ENCODE measurements around the gene RIPPLY2. TPM values are rescaled to one million over a fixed set of nuclear protein-coding genes. Genes with fewer than 3 reads are reported as not detected.
"Not testable (repeated sequence)": the region's sequence is repeated elsewhere in the genome, so short reads cannot be mapped to it uniquely, and the experiment has no call there.

RIPPLY2 gene
- total RNA-seq, 1 donor from 2014 or later = not detected

DNA sequence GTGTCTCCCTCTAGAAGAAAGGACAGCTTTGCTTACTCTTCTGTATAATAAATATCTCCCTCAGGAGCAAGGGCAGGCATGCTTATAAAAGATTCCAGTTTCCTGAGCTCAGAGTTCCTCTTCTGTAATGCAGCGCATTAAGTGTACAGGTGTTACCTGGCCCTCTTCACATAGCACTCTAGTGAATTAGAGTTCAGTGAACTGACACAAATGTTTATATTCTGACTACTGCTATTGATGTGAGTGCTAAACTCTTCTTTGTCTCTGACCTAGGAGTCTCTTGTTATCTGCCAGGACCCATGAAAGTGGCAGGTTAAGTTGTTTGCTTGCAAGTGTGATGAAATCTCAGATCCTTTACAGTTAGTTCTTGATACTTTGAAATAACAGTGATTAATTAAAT is 39.9 kb downstream of the RIPPLY2 start:
- intact Hi-C loops (cut with micrococcal nuclease) = no loop called here

DNA sequence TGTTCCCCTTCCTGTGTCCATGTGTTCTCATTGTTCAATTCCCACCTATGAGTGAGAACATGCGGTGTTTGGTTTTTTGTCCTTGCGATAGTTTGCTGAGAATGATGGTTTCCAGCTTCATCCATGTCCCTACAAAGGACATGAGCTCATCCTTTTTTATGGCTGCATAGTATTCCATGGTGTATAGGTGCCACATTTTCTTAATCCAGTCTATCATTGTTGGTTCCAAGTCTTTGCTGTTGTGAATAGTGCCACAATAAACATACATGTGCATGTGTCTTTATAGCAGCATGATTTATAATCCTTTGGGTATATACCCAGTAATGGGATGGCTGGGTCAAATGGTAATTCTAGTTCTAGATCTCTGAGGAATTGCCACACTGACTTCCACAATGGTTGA is 43.9 kb downstream of the RIPPLY2 start:
- intact Hi-C loops (cut with micrococcal nuclease) = not testable (repeated sequence)

DNA sequence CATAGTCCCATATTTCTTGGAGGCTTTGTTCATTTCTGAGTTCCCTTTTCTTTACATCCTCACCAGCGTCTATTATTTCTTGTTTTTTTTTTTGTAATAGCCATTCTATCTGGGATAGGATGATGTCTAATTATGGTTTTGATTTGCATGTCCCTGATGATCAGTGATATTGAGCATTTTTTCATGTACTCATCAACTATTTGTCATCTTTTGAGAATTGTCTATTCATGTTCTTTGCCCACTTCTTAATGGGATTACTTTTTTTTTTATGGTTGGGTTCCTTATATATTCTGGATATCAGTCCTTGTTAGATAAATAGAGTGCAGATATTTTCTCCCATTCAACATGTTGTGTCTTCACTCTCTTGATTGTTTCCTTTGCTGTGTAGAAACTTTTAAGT is 48.5 kb downstream of the RIPPLY2 start:
- intact Hi-C loops (cut with micrococcal nuclease) = no loop called here

DNA sequence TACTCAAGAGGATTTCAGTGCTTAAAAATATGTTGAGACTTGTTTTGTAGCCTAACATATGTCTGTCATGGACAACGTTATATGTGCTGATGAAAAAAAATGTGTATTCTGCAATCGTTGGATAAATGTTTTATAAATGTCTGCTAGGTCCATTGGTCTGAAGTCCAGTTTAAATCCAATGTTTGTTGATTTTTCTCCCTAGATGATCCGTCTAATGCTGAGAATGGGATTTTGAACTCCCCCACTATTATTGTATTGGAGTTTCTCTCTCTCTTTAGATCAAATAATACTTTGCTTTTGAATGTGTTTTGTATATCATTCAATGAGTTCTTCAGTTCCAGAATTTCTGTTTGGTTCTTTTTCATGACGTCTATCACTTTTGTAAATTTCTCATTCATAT is 51.2 kb downstream of the RIPPLY2 start:
- intact Hi-C loops (cut with micrococcal nuclease) = no loop called here

DNA sequence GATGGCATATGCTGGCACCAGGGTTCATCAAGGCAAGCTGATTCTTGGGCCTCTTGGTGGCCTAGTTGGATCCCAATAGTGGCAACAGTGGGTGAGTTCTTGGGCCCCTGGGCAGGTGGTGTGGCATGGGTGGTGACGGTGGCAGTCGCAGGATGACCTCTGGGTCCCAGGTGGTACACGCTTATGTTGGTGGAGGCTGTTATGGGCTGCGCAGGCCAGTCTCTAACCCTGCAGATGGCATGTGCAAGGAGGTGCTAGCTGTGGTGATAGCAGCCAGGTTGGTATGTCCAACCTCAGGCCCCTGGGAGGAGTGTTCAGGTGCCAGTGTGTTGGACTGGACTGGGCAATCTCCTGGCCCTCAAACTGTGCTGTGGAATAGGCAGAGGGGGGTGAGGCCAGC is 52.5 kb downstream of the RIPPLY2 start:
- intact Hi-C loops (cut with micrococcal nuclease) = no loop called here

Other genes starting within 250 kb of the RIPPLY2 start
- gene SNAP91, start 144.3 kb upstream of the RIPPLY2 start, total RNA-seq = not detected in 2 replicates
- 31.3 and 31.7 TPM in 2 replicates for gene CYB5R4, start 6.3 kb downstream of the RIPPLY2 start, total RNA-seq
- 0.12 TPM in 1 of 2 replicates, not detected in the other for gene MRAP2, start 180.4 kb downstream of the RIPPLY2 start, total RNA-seq

All from T-helper 1 cell treated with Interleukin-12 subunit alpha and Interleukin-12 subunit beta and Interleukin-4 antibody, amounts not matched to agents 30 ng/mL and 1 ng/mL, for 36 hours (primary cell).